BLaER1 (cell line): ENCODE measurements around the gene CTAGE1.

Experiments used
- H3K27ac ChIP-seq: shearing (Covaris generic); formaldehyde crosslinking; 2 replicates; pipeline ENCODE4 v1.8.1; 2022
- H3K27me3 ChIP-seq: shearing (Covaris generic); formaldehyde crosslinking; 2 replicates; pipeline ENCODE4 v1.8.1; 2022
- H3K36me3 ChIP-seq: shearing (Covaris generic); formaldehyde crosslinking; 2 replicates; pipeline ENCODE4 v1.8.1; 2022
- H3K4me1 ChIP-seq: shearing (Covaris generic); formaldehyde crosslinking; 2 replicates; pipeline ENCODE4 v1.8.1; 2022
- H3K4me2 ChIP-seq: shearing (Covaris generic); formaldehyde crosslinking; 2 replicates; pipeline ENCODE4 v1.8.1; 2022
- H3K4me3 ChIP-seq: shearing (Covaris generic); formaldehyde crosslinking; 2 replicates; pipeline ENCODE4 v1.8.1; 2022
- H3K9ac ChIP-seq: shearing (Covaris generic); formaldehyde crosslinking; 2 replicates; pipeline ENCODE4 v1.8.1; 2022
- H3K9me3 ChIP-seq: shearing (Covaris generic); formaldehyde crosslinking; 2 replicates; pipeline ENCODE4 v1.8.1; 2022
- H4K20me1 ChIP-seq: shearing (Covaris generic); formaldehyde crosslinking; 2 replicates; pipeline ENCODE4 v1.8.1; 2022
- Cebpa-rat ChIP-seq: shearing (Covaris generic); IDR thresholded peaks from 2 replicates; pipeline ENCODE4 v1.8.1; 2022

CTAGE1 gene, protein sequence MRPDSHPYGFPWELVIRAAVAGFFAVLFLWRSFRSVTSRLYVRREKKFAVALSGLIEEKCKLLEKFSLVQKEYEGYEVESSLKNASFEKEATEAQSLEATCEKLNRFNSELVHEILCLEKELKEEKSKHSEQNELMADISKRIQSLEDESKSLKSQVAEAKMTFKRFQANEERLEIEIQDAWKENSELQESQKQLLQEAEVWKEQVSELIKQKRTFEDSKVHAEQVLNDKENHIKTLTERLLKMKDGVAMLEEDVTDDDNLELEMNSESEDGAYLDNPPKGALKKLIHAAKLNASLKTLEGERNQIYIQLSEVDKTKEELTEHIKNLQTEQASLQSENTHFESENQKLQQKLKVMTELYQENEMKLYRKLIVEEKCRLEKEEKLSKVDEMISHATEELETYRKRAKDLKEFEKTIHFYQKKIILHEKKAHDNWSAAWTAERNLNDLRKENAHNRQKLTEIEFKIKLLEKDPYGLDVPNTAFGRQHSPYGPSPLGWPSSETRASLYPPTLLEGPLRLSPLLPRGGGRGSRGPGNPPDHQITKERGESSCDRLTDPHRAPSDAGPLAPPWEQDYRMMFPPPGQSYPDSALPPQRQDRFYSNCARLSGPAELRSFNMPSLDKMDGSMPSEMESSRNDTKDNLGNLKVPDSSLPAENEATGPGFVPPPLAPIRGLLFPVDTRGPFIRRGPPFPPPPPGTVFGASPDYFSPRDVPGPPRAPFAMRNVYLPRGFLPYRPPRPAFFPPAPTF

DNA sequence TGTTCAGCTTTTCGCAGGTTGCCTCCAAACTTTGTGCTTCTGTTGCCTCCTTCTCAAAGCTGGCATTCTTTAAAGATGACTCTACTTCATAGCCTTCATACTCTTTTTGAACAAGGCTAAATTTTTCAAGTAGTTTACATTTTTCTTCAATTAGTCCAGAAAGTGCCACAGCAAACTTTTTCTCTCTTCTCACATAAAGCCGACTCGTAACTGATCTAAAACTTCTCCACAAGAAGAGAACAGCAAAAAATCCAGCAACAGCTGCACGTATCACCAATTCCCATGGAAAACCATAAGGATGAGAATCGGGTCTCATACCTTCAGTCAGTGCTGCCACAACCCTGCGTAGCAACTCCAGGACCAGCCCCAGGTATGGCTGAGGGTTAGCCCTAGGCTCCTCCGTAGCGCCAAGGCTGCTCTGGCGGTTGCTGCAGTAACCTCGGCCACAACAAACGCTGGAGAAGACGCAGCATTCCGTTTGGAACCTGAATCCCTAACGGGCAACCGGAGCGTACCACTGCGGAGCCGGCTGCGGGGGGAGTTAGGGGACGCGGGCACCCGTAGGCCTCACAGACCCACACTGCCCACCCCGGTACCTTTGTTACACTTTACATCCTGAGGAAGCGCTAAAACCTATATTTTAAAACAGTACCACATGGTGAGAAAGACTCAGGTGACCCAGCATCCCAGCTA lies at the start of gene CTAGE1:
TSS of gene CTAGE1 (minus strand) at position 420 of the 693 bp plus-strand sequence. CDS start at position 316, 104 bp downstream.
- Histone ChIP-seq H3K27me3 (no peaks in the 10 kb centered on the region), H3K4me3 (no peak within 1 kb of the TSS), H3K9ac (no peak within 1 kb of the TSS), H3K36me3 (no peaks in the 10 kb centered on the region), H3K9me3 (peaks cover 7% of the 10 kb centered on the region; the same call in 1 of the 2 replicates), H3K4me1 (no peaks in the 10 kb centered on the region), H4K20me1 (no peaks in the 10 kb centered on the region), H3K27ac (no peak within 1 kb of the TSS), H3K4me2 (no peak within 1 kb of the TSS)
- TF ChIP-seq Cebpa-rat = no peak

DNA sequence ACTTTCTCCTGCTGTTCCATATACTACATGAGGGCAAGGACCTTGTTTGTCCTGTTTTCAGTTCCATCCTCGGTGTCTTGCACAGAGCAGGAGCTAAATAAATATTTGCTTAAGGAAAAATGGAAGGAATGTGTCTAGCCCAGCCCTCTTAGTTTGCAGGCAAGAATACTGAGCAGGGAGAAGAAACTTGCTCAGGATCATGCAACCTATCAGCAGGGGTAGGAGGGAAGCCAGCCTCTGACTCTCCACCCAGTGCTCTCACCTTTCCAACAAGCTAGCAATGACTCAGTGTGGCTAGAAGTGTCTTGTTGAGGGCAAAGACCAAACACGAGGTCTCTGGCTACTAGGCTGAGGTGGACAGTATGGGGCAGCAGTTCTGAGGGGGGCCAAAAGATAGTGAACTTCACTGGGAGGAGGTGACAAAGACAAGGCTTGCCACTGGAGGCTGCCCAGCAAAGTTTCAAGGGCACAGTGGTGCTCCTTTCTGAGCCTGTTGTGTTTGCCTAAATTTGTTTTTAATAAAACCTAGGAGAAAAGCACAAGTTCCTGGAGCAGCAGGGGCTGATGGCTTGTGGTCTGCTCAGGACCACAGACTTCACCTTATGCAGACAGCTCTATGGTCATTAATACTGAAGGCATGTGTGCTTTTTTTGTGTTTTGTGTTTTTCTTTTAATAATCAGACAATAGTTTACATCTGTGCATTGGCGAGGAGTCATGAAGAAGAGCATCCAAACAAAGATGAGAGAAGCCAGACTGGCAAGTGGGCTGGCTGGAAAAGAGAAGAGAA lies 49.1 kb upstream of the CTAGE1 start:
- Histone ChIP-seq H3K4me3 (no peak overlapping the region), H3K4me1 (no peaks in the 10 kb centered on the region), H3K4me2 (no peak overlapping the region)

DNA sequence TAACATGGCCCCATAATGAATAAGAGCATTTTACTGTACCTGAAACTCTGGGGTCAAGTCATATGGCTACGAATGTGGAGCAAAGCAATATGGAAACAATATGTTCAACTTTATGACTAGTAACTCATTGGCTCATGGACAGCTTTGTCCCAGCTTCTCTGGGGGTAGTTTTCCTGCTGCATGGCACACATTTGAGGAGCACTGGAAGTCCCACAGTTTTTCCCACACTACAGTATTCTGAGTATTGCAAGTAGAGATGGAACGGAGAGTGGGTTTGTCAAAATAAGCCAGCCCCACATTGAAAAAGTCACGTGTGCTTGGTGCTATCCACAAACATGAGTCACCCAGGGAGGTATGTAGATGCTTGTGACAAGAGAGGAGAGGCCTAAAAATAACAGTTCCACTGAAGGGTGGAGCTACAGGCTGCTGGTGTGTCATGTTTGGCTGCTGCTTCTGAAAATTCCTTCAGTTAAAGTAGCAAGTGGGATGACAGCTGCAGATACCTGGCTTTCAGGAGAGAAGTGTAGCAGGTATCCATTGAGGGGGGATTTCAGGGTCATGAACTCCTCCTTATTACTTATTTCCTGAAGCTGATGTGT lies 48.2 kb upstream of the CTAGE1 start:
- Histone ChIP-seq H3K4me3 (no peak overlapping the region), H3K4me1 (no peaks in the 10 kb centered on the region), H4K20me1 (no peaks in the 10 kb centered on the region), H3K4me2 (no peak overlapping the region), H3K9ac (no peak overlapping the region), H3K36me3 (no peaks in the 10 kb centered on the region), H3K9me3 (no peaks in the 10 kb centered on the region), H3K27me3 (no peaks in the 10 kb centered on the region), H3K27ac (no peak overlapping the region)
- TF ChIP-seq Cebpa-rat = no peak

More for the DNA sequence above, 49.1 kb upstream of the CTAGE1 start:
- Histone ChIP-seq H3K36me3 (no peaks in the 10 kb centered on the region), H3K9ac (no peak overlapping the region), H3K9me3 (no peaks in the 10 kb centered on the region), H3K27ac (no peak overlapping the region), H3K27me3 (no peaks in the 10 kb centered on the region), H4K20me1 (no peaks in the 10 kb centered on the region)
- no peak for TF ChIP-seq Cebpa-rat

DNA sequence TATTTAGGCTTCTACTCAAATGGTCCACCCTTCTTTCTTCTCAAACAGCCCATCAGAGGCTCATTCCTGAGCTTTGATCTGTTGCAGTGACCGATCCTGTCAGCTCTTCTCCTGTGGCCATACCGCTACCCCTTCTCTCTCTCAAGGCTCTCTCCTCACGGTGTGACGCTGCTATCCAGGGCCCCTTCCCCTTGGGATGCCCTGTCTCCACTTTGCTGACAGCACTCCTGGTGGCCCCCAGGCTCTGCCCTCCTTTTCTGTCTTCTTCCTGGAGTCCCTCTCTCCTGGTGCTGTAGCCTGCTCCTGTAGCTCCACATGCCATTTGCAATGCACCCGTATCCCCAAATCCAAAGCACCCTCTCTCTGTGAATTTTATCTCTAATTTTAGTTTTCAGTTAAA lies 45.4 kb upstream of the CTAGE1 start:
- no peak overlapping the region for H3K4me2 ChIP-seq
- TF ChIP-seq Cebpa-rat = no peak
- H3K9ac ChIP-seq = no peak overlapping the region
- H4K20me1 ChIP-seq = no peaks in the 10 kb centered on the region
- no peak overlapping the region for H3K27ac ChIP-seq
- H3K9me3 ChIP-seq = no peaks in the 10 kb centered on the region
- H3K4me3 ChIP-seq = no peak overlapping the region
- no peaks in the 10 kb centered on the region for H3K36me3 ChIP-seq
- H3K4me1 ChIP-seq = no peaks in the 10 kb centered on the region
- no peaks in the 10 kb centered on the region for H3K27me3 ChIP-seq

DNA sequence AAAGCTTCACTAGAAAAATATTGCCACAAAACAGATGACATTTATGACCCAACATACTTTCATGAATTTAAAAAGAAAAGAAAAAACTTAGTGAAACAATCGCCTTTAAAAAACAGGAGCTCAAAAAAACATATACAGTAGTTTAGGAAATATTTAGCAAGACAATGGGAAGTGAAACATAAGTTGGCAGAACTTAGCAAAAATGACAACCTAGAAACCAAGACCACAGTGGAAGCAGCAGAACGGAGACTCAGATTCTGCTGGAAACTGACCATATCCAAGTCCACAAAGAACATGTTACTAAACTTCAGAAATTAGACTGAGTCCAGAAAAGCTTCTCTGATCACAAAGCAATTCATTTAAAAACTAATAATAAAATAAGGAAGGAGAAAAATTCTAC lies 41.8 kb upstream of the CTAGE1 start:
- H3K27me3 ChIP-seq = no peaks in the 10 kb centered on the region
- H3K9ac ChIP-seq = no peak overlapping the region
- no peak overlapping the region for H3K4me2 ChIP-seq
- H3K36me3 ChIP-seq = no peaks in the 10 kb centered on the region
- H3K9me3 ChIP-seq = no peaks in the 10 kb centered on the region
- H3K4me1 ChIP-seq = no peaks in the 10 kb centered on the region
- H4K20me1 ChIP-seq = no peaks in the 10 kb centered on the region
- no peak overlapping the region for H3K27ac ChIP-seq
- no peak overlapping the region for H3K4me3 ChIP-seq
- no peak for TF ChIP-seq Cebpa-rat

DNA sequence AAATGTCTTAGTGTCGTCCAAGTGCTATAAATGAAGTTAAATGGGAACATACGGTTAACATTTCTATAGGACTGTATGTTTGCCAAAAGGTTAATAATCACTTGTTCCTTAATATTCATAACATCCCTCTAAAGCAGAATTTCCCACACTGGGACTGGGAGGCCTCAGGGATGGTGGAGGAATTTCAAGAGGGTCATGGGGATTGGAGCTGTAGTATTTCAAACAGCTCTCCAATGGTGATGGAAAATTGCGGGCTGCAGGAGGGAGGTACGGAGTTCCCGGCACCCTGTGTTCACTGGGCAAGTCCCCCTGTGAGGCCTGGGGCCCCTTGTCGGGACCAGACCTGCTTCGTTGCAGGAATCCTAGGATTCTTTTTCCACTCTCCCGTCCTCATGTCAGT lies 39.8 kb upstream of the CTAGE1 start:
- H3K4me2 ChIP-seq = no peak overlapping the region
- no peaks in the 10 kb centered on the region for H4K20me1 ChIP-seq
- no peak overlapping the region for H3K4me3 ChIP-seq
- H3K9me3 ChIP-seq = no peaks in the 10 kb centered on the region
- H3K9ac ChIP-seq = no peak overlapping the region
- H3K4me1 ChIP-seq = no peaks in the 10 kb centered on the region
- H3K27me3 ChIP-seq = no peaks in the 10 kb centered on the region
- no peak for TF ChIP-seq Cebpa-rat
- H3K27ac ChIP-seq = no peak overlapping the region
- no peaks in the 10 kb centered on the region for H3K36me3 ChIP-seq

DNA sequence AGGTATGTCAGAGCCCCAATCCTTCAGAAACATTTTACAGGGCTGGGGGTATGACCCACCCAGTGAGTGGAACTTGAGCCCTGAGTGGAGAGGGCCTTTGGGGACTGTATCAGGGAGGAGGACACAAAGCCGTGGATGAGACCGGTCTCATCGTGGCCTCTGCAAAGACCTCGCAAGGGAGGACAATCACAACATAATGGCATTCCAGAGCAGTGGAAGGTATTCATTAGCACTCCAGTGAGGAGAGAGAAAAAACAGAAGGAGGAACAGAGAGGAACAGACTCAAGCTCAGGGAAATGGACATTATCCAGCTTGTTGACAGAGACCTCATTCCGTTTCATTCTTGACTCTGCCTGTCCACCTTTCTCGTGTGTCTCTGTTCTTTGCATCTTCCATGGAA lies 38.8 kb upstream of the CTAGE1 start:
- H3K9me3 ChIP-seq = no peaks in the 10 kb centered on the region
- H3K4me2 ChIP-seq = no peak overlapping the region
- no peaks in the 10 kb centered on the region for H4K20me1 ChIP-seq
- H3K4me3 ChIP-seq = no peak overlapping the region
- no peak overlapping the region for H3K9ac ChIP-seq
- H3K27ac ChIP-seq = no peak overlapping the region
- TF ChIP-seq Cebpa-rat = no peak
- H3K27me3 ChIP-seq = no peaks in the 10 kb centered on the region
- no peaks in the 10 kb centered on the region for H3K4me1 ChIP-seq
- no peaks in the 10 kb centered on the region for H3K36me3 ChIP-seq

DNA sequence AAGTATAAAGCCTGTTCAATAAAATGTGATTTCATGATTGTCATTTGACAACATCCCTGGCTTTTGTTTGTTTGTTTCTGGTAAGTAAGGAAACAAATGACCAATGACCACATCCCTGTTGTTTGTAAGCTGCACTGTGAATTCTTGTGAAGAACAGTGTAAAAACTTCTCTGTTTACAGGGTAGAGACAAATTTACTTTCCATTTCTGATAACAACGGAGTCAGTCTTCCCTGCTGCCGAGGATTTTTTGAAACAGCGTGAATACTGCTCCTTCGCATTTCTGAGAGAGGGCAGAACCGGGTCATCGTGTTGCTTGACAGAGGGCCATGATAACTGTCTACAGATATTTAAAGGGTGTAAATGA lies 38.4 kb upstream of the CTAGE1 start:
- TF ChIP-seq Cebpa-rat = no peak
- Histone ChIP-seq H4K20me1 (no peaks in the 10 kb centered on the region), H3K27ac (no peak overlapping the region), H3K9me3 (peaks cover under 1% of the 10 kb centered on the region; the same call in 1 of the 2 replicates), H3K27me3 (no peaks in the 10 kb centered on the region), H3K4me1 (no peaks in the 10 kb centered on the region), H3K36me3 (no peaks in the 10 kb centered on the region), H3K4me3 (no peak overlapping the region), H3K4me2 (no peak overlapping the region), H3K9ac (no peak overlapping the region)
